Hematopoietic multipotent progenitor cell treated with erythropoietin and hydrocortisone succinate and interleukin-3 and kit ligand, for 4 days (in vitro differentiated cells): ENCODE measurements around the gene ADORA2B.
"Not testable (repeated sequence)": the region's sequence is repeated elsewhere in the genome, so short reads cannot be mapped to it uniquely, and the experiment has no call there.

Experiments
- DNase-seq: peaks from one replicate; pipeline ENCODE4 v3.0.0-alpha.2; 2015

Gene ADORA2B

DNA sequence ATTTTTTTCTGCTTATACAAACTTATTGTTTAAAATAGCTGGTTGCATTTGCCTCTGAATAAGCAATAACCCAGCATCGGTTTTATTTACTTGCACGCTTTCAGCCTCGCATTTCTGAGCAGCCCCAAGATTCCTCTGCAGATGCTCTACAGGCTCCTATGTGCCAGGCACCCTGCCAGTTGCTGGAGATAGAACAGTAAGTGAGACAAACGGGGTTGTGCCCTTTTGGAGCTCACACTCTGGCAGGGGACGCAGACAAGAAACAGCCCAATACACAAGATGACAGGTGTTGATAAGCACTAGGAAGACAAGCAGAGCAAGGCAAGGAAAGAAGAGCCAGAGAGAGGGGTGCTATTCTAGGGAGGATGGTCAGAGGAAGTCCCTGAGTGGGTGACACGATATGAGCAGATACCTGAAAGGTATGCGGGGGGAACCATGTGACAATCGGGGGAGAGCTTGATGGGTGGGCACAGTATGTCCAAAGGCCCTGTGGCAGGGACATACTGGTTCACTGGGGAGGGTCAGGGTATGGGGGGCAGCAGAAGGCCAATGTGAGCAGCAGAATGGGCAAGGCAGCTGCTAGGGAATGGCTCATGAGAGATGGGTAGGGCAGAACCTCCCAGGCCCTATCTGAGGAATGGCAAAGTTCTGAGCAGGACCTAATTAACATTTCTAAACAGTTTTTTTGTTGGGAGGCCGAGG, 18.7 kb upstream of the ADORA2B start:
- peak; percentile 59 for DNase-seq

DNA sequence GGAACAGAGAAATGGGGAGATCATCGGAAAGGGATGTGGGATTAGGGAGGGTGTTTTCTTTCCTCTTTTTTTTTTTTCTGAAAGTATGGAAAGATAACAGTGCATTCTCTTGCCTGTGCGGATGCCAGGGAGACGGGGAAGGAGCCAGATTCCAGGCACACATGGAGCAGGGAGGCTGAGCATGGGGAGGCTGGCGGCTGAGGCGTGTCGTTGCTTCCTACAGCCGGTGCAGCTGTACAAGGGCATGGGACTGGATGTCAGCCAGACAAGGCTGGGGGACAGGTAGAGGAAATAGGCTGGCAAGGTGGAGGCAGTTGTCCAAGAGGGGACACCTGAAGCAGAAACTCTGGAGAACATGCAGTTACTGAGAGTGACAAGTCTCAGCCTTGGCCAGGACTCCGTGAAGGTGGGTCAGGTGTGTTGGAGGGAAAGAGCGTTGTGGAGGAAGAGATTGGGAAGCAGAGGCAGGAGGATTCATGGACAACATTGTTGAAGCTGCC, 16.6 kb upstream of the ADORA2B start:
- DNase-seq, result no peak

DNA sequence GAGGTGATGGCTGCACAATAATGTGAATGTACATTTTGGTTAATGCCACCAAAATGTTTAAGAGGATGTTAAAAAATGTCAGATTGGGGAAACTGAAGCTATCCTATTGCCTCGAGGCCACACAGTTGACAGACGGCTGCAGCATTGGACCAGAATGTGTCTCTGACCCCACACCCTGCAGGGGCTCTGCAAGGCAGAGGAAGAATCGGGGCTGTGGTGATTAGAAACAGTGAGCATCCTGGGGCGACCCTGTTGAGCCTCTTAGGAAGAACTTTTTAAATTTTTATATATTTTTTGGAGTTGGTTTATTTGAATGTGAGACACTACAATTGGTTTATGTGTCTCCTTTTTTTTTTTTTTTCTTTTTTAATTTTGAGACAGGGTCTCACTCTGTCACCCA, 15.0 kb upstream of the ADORA2B start:
- DNase-seq, result no peak

DNA sequence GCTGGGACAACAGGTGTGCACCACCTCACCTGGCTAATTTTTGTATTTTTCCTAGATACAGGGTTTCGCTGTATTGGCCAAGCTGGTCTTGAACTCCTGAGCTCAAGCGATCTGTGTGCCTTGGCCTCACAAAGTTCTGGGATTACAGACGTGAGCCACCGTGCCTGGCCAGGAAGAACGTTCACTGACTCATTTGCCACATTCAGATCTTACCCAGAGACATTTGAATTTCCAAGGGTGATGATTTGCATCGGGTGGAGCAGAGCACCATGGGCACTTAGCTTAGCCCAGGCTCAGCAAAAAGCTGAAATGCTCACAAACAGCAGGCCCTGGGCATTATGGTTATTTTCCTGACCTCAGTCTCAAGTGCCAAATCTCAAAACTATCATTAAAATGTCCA, 14.5 kb upstream of the ADORA2B start:
- DNase-seq, result no peak

DNA sequence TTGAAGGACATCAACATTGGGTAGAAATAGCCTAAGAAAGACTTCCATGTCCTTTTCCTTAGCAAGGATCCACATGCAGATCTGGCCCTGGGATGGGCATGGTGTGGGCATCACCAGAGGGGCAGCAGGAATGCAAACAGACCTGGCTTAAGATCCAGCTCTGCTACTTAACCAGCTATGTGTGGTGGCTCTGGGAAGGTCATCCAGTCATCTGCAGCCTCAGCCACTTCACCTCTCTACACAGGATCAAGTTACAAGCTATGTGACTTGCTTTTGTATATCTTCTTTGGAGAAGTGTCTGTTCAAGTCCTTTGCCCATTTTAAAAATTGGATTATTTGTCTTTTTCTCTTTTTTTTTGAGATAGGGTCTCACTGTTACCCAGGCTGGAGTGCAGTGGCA, 13.5 kb upstream of the ADORA2B start:
- no peak for DNase-seq

DNA sequence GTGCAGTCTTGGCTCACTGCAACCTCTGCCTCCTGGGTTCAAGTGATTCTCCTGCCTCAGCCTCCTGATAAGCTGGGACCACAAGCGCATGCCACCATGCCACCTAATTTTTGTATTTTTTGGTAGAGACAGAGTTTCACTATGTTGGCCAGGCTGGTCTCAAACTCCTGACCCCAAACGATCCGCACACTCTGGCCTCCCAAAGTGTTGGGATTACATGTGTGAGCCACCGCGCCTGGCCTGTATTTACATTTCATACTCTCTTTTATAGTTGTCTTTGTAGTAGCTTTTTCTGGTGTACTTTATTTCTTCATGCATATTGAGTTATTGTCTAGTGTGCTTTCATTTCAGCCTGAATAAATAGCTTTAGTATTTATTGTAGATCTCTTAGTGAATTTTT, 10.1 kb upstream of the ADORA2B start:
- no peak for DNase-seq

DNA sequence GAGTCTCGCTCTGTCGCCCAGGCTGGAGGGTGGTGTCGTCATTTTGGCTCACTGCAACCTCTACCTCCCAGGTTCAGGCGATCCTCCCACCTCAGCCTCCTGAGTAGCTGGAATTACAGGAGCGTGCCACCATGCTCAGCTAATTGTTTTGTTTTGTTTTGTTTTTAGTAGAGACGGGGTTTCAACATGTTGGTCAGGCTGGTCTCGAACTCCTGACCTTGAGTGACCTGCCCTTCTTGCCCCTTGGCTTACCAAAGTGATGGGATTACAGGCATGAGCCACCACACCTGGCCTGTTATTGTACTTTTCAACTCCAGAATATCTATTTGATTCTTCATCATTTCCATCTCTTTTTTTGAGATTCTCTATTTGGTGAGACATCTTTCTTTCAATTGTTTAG, 9.0 kb upstream of the ADORA2B start:
- no peak for DNase-seq

GRCh38 chr17:15936481-15936880, 8.4 kb upstream of the ADORA2B start:
- DNase-seq, result not testable (repeated sequence)

- no peak for DNase-seq
These were observed 3.1 kb upstream of the ADORA2B start for GRCh38 chr17:15941781-15942180.

GRCh38 chr17:15942207-15942833, 2.6 kb upstream of the ADORA2B start:
- peak; percentile 59 for DNase-seq

GRCh38 chr17:15943971-15944758, 765 bp upstream of the ADORA2B start:
- no peak for DNase-seq

GRCh38 chr17:15945527-15946191, 729 bp downstream of the ADORA2B start:
- DNase-seq, result peak; percentile 51

GRCh38 chr17:15946611-15947120, 1.7 kb downstream of the ADORA2B start:
- DNase-seq, result peak; percentile 41

GRCh38 chr17:15947271-15947670, 2.3 kb downstream of the ADORA2B start:
- DNase-seq, result no peak

DNA sequence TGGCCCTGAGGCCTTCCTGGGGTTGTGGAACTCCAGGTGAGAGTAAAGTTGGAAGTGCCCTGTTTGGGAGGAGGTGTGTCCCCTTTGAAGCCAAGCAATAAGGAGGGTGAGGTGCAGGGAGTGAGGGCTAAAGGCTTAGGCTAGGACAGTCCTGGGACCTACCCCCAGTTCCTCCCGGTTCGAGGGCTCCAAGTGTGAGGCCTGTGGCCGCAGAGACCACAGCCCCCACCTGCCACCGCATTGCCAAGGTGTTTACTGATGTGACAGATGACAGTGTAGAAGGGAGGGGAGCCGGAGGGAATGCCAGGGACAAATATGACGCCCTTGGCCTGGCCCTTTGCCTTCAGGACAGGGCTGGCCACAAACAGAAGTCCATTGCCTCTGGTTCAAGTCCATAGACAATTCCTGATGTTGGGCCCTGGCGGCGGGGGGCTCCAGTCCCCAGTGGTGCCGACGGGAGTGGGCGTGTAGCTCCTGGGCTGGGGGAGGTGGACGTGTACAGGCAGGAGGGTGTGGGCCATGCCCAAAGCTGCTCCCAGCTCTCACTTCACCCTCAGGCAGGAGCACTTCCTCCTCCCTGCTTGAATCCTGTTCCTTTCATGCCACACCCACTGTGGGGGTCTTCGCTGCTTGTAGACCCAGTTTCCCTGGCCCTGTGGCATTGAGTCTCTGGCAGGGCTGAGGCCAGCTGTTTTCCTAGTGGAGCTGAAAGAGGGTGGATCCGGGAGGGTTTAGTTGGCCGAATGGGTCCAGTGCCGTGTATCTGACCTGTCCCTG, 3.2 kb downstream of the ADORA2B start:
- no peak for DNase-seq

GRCh38 chr17:15951368-15952047, 6.6 kb downstream of the ADORA2B start:
- no peak for DNase-seq

DNA sequence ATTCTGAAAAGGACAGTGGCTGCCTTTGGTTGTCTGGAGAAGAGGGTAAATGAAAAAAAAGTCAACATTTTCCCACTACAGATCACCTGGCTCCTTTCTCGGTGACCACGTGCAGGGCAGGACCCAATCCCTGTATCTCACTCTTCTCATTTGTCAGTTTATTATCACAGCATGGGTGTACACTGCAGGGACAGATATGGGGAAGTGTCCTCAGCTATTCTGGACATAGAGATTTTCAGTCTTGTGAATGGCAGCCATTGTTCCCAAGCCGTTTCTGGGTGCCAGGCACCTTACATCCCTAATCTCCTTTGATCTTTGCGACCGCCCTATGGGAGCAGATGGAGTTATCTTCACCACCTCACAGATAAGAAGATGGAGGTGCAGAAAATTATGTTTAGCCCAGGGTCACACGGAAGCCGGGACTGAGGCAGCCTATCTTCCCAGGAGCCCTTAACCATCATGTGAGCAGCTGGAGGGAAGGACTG, 7.2 kb downstream of the ADORA2B start:
- DNase-seq, result no peak

- no peak for DNase-seq
These were observed 8.2 kb downstream of the ADORA2B start for GRCh38 chr17:15952916-15953790.

DNA sequence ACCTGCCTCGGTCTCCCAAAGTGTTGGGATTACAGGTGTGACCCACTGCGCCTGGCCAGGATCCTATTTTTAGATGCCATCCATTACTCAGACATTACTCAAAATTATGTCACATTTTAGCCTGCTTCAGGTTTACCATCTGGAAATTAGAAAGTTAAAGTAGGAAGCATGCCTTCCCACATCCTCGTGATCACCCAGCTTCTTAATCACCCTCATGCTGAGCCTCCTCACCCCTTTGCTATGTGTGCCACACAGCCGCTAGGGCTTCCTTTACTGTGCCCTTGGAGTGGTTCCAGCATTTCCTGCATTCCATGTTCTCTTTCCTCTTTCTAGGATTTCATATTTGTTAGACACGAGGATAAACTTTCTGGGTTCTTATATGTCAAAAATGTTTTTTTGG, 9.3 kb downstream of the ADORA2B start:
- no peak for DNase-seq

DNA sequence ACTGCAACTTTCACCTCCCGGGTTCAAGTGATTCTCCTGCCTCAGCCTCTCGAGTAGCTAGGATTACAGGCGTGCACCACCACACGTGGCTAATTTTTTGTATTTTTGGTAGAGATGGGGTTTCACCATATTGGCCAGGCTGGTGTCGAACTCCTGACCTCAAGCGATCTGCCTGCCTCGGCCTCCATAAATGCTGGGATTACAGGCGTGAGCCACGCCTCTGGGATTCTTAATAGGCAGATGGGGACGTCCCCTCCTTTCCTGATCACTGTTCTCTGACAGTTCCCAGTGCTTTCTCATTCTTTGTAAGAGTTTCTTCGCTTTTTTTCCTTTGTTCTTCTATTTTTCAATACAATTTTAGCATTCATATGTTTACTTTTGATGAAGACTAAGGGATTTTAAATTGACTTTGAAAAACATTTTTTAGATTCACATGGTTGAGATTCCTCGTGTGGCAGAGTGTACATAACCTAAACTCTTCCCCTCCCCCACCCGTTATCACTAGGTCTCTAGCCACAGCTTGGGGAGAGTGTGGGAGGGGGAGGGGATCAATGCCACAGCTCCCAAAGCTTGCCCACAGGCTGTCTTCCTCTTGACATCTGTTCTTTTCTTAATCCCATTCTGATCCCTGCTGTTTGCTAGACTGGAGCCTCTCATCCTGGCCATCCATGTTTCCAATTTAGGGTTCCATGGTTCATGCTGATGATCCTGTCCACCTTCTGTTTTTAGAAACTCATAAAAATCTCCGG, 11.0 kb downstream of the ADORA2B start:
- DNase-seq, result peak; percentile 94
